ENCODE results near the gene MNT. TPM values are rescaled to one million over a fixed set of nuclear protein-coding genes. Genes with fewer than 3 reads are reported as not detected.

MNT gene
- total RNA-seq, 1 experiment from 2014 or later, result 8.2 TPM

GRCh38 chr17:2335726-2336214 lies 65.1 kb downstream of the MNT start:
- peak; percentile 17 for DNase-seq (ENCODE audit: low read depth)

Small RNA genes within 50 kb of the gene (small RNA-seq; reads per million reads assigned to genes)
- gene AC006435.3 (not detected), gene AC006435.4 (not detected)

Other genes with a start within 250 kb of the MNT start
- gene SMG6, start 97.3 kb downstream of the MNT start, total RNA-seq (2014; rRNA removed; shearing (Covaris generic)), result 42.8 and 43.9 TPM in 2 replicates
- 5.3 and 15.3 TPM in 2 replicates for gene SRR, start 97.1 kb downstream of the MNT start, total RNA-seq (2014; rRNA removed; shearing (Covaris generic))
- gene TSR1, start 64.6 kb downstream of the MNT start, total RNA-seq (2014; rRNA removed; shearing (Covaris generic)), result 144 and 165 TPM in 2 replicates
- 35.8 and 39.4 TPM in 2 replicates for gene SGSM2, start 63.6 kb downstream of the MNT start, total RNA-seq (2014; rRNA removed; shearing (Covaris generic))
- 14.4 and 23.5 TPM in 2 replicates for gene METTL16, start 110.8 kb upstream of the MNT start, total RNA-seq (2014; rRNA removed; shearing (Covaris generic))
- gene PAFAH1B1, start 192.6 kb upstream of the MNT start, total RNA-seq (2014; rRNA removed; shearing (Covaris generic)), result 60.6 and 92.9 TPM in 2 replicates